K562 (cell line): Measurements from ENCODE around the gene ABCB9. TPM values are rescaled to one million over a fixed set of nuclear protein-coding genes. Genes with fewer than 3 reads are reported as not detected.

Experiments used
- ASH1L ChIP-seq: fragments of 450-650 bp; IDR thresholded peaks from 2 replicates; pipeline ENCODE4 v1.6.1; 2018; ENCODE audit warnings: borderline replicate concordance, mild to moderate bottlenecking, low read depth; ENCODE audit not compliant: partially characterized antibody
- GATA2 ChIP-seq: sonication (generic); formaldehyde crosslinking; IDR thresholded peaks from 2 replicates; pipeline ENCODE4 v1.4.0; 2020; ENCODE audit warnings: mild to moderate bottlenecking, missing genetic modification reagents
- ILF3 ChIP-seq: fragments of 450-650 bp; IDR thresholded peaks from 2 replicates; pipeline ENCODE4 v1.6.1; 2018; ENCODE audit warnings: antibody characterized with exemption, mild to moderate bottlenecking, moderate library complexity, borderline replicate concordance
- MEF2D ChIP-seq: conservative IDR thresholded peaks from 2 replicates; pipeline ENCODE4 v1.6.1; 2016; ENCODE audit warnings: low read depth, missing genetic modification characterization, missing compliant biosample characterization
- MTA3 ChIP-seq: fragments of 450-650 bp; formaldehyde crosslinking; IDR thresholded peaks from 2 replicates; pipeline ENCODE4 v1.6.1; 2017; ENCODE audit warnings: mild to moderate bottlenecking, borderline replicate concordance
- NCOR1 ChIP-seq: fragments of 450-650 bp; IDR thresholded peaks from 2 replicates; pipeline ENCODE4 v1.6.1; 2016; ENCODE audit warnings: mild to moderate bottlenecking, moderate library complexity
- NFATC3 ChIP-seq: fragments of 450-650 bp; IDR thresholded peaks from 2 replicates; pipeline ENCODE4 v1.6.1; 2017; ENCODE audit warnings: mild to moderate bottlenecking
- SAFB ChIP-seq: fragments of 200-400 bp; formaldehyde crosslinking; IDR thresholded peaks from 2 replicates; pipeline ENCODE4 v1.6.1; 2017; ENCODE audit warnings: low read depth, low read length, borderline replicate concordance
- SRSF1 ChIP-seq: fragments of 200-400 bp; formaldehyde crosslinking; IDR thresholded peaks from 2 replicates; pipeline ENCODE4 v1.6.1; 2017; ENCODE audit warnings: mild to moderate bottlenecking, low read depth, low read length, moderate library complexity
- STAG1 ChIP-seq: sonication (generic); formaldehyde crosslinking; IDR thresholded peaks from 2 replicates; pipeline ENCODE4 v1.5.0; 2020; ENCODE audit warnings: missing genetic modification reagents, borderline replicate concordance
- TAF9B ChIP-seq: fragments of 450-650 bp; IDR thresholded peaks from 2 replicates; pipeline ENCODE4 v1.6.1; 2018; ENCODE audit warnings: mild to moderate bottlenecking; ENCODE audit not compliant: partially characterized antibody
- ZFPM2 ChIP-seq: fragments of 250-450 bp; sonication (Bioruptor Pico); IDR thresholded peaks from 2 replicates; pipeline ENCODE4 v1.5.1; 2022; ENCODE audit warnings: mild to moderate bottlenecking
- ZNF785 ChIP-seq: fragments of 250-450 bp; sonication (Bioruptor Pico); IDR thresholded peaks from 2 replicates; pipeline ENCODE4 v1.4.0; 2020; ENCODE audit warnings: mild to moderate bottlenecking
- polyA plus RNA-seq, 8 experiments: library from polyadenylated mRNA; depleted of rRNA in 4 of 8; stranded (reverse) in 5 of 8; unstranded in 3 of 8; fragments of >200 nt; fragmentation: Nextera tagmentation in 2 of 8; fragmentation: Illumina TruSeq in 1 of 8; extraction: Ambion mirVana in 2 of 8; extraction: Trizol in 1 of 8; gene quantifications; 2 replicates each; pipeline versions ENCODE4 v1.2.1 to v1.2.3, GENCODE V29; 2011 to 2014; ENCODE audit warnings: inconsistent platforms in 1 of 8, missing spikeins in 1 of 8
- total RNA-seq, 7 experiments: library from RNA; depleted of rRNA in 6 of 7; stranded (reverse); fragments of >200 nt in 6 of 7; fragmentation: Illumina TruSeq in 2 of 7; extraction: Trizol in 2 of 7; gene quantifications; 2 replicates each; pipeline versions ENCODE4 v1.2.1 to v1.2.3, GENCODE V29; 2011 to 2021; ENCODE audit warnings: low replicate concordance in 1 of 7
- TF ChIP-seq, protein P1 (sequence below), 2 experiments: IDR thresholded peaks; 2 replicates each; pipeline ENCODE4 v1.6.1; 2012; ENCODE audit warnings: improper control_type of control experiment in 2 of 2, low read depth in 2 of 2, low read length in 2 of 2, borderline replicate concordance in 1 of 2
- TF ChIP-seq, protein P2 (sequence below): fragments of 250-450 bp; sonication (Bioruptor Pico); IDR thresholded peaks from 2 replicates; pipeline ENCODE4 v1.8.0; 2022; ENCODE audit warnings: inconsistent platforms
- TF ChIP-seq, protein P3 (sequence below): sonication (generic); IDR thresholded peaks from 2 replicates; pipeline ENCODE4 v1.6.1; 2016
- TF ChIP-seq, protein P4 (sequence below): fragments of 200-800 bp; sonication (Bioruptor generic); IDR thresholded peaks from 2 replicates; pipeline ENCODE4 v1.6.1; 2016; ENCODE audit warnings: missing genetic modification characterization, missing compliant biosample characterization

Gene ABCB9
- total and polyA plus RNA-seq, 9 of the 15 experiments (the other 6 are each of a cell fraction or from before 2014, with no cell fraction given) = 0.20 to 12.6 (median 6.2) TPM

DNA sequence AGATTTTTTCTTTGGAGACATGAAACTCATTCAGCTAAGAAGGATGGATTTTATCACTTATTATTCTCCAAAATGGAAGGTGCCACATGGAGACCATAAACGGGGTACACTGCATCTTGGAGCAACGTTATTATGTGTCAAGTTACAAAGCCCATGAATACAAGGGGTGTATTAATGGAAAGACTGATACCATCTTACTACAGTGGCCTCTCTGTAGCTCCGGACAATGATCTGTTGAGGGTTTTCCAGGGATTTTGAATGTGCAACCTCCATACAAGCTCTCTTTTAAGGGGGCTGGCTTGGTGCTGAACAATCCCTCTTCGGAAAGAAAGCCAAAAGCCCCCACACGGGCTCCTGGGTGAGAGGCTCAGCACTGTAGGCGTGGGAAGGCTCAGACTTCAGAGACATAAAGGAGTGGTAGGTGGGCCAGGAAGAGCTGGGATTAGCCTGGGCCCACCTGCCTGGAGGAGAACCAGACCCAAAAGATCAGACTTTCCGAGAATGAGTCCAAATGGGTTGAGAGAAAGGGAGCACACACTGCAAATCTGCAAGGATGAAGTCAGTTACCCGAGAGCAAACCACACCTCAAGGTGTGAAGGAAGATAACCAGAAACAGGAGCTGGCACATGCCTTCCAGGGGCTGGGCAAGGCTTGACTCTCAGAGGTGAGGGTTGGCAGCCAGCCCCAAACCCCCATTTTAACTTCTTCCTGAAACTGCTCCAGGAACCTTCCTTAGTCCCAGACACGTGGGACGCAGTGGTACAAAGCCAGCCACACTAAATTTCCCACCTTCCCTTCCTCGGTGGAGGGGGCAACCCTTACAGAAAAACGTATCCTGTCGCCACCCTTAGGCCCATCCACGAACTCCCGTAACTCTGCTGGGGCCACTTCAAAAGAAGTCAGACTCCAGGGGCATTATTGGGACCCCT is 71.8 kb downstream of the ABCB9 start (continued):
- TF ChIP-seq, protein P1, sequence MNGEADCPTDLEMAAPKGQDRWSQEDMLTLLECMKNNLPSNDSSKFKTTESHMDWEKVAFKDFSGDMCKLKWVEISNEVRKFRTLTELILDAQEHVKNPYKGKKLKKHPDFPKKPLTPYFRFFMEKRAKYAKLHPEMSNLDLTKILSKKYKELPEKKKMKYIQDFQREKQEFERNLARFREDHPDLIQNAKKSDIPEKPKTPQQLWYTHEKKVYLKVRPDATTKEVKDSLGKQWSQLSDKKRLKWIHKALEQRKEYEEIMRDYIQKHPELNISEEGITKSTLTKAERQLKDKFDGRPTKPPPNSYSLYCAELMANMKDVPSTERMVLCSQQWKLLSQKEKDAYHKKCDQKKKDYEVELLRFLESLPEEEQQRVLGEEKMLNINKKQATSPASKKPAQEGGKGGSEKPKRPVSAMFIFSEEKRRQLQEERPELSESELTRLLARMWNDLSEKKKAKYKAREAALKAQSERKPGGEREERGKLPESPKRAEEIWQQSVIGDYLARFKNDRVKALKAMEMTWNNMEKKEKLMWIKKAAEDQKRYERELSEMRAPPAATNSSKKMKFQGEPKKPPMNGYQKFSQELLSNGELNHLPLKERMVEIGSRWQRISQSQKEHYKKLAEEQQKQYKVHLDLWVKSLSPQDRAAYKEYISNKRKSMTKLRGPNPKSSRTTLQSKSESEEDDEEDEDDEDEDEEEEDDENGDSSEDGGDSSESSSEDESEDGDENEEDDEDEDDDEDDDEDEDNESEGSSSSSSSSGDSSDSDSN (IDR thresholded peaks at IDR 0.05; ENCODE audit: borderline replicate concordance in 1 of 2, low read depth in 2 of 2, low read length in 2 of 2) = no peak
- TF ChIP-seq MTA3 (0 out of 2 replicates have a peak, but pooled peaks have one; percentile 9), MEF2D (tag) (no peak), ASH1L (no peak), TAF9B (no peak), ZNF785 (CRISPR knock-in tag) (no peak), NFATC3 (no peak), ILF3 (no peak), ZFPM2 (CRISPR knock-in tag) (no peak), GATA2 (no peak), SAFB (no peak), NCOR1 (no peak), SRSF1 (no peak), STAG1 (CRISPR knock-in tag) (no peak)
- TF ChIP-seq, protein P2, sequence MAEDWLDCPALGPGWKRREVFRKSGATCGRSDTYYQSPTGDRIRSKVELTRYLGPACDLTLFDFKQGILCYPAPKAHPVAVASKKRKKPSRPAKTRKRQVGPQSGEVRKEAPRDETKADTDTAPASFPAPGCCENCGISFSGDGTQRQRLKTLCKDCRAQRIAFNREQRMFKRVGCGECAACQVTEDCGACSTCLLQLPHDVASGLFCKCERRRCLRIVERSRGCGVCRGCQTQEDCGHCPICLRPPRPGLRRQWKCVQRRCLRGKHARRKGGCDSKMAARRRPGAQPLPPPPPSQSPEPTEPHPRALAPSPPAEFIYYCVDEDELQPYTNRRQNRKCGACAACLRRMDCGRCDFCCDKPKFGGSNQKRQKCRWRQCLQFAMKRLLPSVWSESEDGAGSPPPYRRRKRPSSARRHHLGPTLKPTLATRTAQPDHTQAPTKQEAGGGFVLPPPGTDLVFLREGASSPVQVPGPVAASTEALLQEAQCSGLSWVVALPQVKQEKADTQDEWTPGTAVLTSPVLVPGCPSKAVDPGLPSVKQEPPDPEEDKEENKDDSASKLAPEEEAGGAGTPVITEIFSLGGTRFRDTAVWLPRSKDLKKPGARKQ (CRISPR knock-in tag) = no peak
- TF ChIP-seq, protein P3, sequence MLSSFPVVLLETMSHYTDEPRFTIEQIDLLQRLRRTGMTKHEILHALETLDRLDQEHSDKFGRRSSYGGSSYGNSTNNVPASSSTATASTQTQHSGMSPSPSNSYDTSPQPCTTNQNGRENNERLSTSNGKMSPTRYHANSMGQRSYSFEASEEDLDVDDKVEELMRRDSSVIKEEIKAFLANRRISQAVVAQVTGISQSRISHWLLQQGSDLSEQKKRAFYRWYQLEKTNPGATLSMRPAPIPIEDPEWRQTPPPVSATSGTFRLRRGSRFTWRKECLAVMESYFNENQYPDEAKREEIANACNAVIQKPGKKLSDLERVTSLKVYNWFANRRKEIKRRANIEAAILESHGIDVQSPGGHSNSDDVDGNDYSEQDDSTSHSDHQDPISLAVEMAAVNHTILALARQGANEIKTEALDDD = no peak
- TF ChIP-seq, protein P4, sequence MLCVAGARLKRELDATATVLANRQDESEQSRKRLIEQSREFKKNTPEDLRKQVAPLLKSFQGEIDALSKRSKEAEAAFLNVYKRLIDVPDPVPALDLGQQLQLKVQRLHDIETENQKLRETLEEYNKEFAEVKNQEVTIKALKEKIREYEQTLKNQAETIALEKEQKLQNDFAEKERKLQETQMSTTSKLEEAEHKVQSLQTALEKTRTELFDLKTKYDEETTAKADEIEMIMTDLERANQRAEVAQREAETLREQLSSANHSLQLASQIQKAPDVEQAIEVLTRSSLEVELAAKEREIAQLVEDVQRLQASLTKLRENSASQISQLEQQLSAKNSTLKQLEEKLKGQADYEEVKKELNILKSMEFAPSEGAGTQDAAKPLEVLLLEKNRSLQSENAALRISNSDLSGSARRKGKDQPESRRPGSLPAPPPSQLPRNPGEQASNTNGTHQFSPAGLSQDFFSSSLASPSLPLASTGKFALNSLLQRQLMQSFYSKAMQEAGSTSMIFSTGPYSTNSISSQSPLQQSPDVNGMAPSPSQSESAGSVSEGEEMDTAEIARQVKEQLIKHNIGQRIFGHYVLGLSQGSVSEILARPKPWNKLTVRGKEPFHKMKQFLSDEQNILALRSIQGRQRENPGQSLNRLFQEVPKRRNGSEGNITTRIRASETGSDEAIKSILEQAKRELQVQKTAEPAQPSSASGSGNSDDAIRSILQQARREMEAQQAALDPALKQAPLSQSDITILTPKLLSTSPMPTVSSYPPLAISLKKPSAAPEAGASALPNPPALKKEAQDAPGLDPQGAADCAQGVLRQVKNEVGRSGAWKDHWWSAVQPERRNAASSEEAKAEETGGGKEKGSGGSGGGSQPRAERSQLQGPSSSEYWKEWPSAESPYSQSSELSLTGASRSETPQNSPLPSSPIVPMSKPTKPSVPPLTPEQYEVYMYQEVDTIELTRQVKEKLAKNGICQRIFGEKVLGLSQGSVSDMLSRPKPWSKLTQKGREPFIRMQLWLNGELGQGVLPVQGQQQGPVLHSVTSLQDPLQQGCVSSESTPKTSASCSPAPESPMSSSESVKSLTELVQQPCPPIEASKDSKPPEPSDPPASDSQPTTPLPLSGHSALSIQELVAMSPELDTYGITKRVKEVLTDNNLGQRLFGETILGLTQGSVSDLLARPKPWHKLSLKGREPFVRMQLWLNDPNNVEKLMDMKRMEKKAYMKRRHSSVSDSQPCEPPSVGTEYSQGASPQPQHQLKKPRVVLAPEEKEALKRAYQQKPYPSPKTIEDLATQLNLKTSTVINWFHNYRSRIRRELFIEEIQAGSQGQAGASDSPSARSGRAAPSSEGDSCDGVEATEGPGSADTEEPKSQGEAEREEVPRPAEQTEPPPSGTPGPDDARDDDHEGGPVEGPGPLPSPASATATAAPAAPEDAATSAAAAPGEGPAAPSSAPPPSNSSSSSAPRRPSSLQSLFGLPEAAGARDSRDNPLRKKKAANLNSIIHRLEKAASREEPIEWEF (CRISPR knock-in tag) = no peak
